Frontal cortex (tissue), 4 donors: Measurements from ENCODE around the gene PLCXD3. TPM values are rescaled to one million over a fixed set of nuclear protein-coding genes. Genes with fewer than 3 reads are reported as not detected.

Source experiments
- DNase-seq, 2 donors: peaks; one replicate each; pipeline ENCODE4 v3.0.0; 2012; ENCODE audit warnings: low spot score in 2 of 2
- FAIRE-seq: peaks from 2 replicates; lab custom pipeline; 2012; peaks lifted over from hg19 to GRCh38; lab: Jason Lieb, UNC
- total RNA-seq: library from RNA; depleted of rRNA; stranded (reverse); fragments of >200 nt; gene quantifications from one replicate; pipeline ENCODE4 v1.2.3, GENCODE V29; 2014
- donor health status: control.
- donor health status: control.
- donor health status: control.

The PLCXD3 gene
- total RNA-seq, 1 donor from 2014 or later = 9.8 TPM

DNA sequence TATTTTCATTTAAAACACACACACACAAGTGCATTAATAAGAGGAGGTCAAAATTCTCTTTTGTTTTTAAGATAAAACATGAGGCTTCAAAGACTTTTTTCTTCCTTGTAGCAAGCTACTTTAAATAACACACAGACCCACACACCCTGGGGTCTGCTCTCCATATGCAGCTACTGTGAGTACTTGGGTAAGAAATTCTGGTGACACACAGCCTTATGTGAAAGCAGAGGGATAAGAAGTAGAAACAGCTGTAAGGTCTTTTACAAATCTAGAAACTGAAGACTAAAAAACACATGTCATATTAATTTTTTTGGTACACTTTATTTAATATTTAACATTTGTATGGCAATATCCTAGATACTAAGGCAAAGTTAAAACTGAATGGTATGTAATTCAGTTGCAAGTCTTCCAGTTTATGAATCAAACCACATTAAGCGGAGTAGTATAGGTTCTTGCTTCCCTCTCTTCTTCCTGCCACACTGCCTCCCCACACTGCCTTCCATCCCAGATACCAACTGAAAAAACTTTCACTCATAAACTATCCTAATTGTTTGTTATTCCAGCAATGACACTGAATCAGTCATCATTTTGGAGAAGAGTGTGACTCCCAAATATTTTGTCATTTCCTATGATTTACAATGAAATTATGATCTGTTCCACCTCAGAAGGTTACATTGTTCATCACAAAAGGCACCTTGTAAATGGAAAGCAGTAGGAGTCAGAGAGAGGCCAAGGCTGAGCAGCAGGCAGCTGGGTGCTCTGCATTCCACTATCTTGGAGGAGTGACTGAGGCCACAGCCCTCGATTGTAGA, 92.0 kb downstream of the PLCXD3 start:
- FAIRE-seq (no peak), DNase-seq (no peak)

GRCh38 chr5:41416336-41416735, 94.1 kb downstream of the PLCXD3 start:
- no peak for FAIRE-seq
- DNase-seq = no peak

DNA sequence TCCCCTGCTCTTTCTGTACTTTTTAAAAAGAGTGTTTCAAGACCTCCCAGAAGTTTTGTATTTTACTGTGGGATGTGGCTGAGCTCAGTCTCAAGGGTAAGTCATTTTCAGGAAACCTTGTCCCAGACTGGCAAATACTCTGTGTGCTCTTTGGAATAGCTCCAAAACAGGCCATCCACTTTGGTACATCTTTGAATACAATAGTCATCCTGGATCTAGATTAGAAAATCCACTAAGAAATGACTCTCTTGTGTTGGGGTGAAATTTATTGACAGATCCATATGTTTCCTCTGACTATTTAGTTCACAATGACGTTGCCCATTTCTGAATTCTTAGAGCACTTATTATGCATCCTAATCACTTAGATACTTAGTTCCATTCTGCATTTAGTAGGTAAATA, 95.2 kb downstream of the PLCXD3 start:
- FAIRE-seq (no peak), DNase-seq (no peak)

GRCh38 chr5:41414598-41414997, 95.8 kb downstream of the PLCXD3 start:
- no peak for DNase-seq
- FAIRE-seq = no peak

GRCh38 chr5:41413074-41413473, 97.3 kb downstream of the PLCXD3 start:
- FAIRE-seq = no peak
- DNase-seq = no peak

- DNase-seq (no peak), FAIRE-seq (no peak)
Measured at GRCh38 chr5:41412496-41412895, 97.9 kb downstream of the PLCXD3 start.

GRCh38 chr5:41410737-41411136, 99.7 kb downstream of the PLCXD3 start:
- FAIRE-seq = no peak
- DNase-seq = no peak

DNA sequence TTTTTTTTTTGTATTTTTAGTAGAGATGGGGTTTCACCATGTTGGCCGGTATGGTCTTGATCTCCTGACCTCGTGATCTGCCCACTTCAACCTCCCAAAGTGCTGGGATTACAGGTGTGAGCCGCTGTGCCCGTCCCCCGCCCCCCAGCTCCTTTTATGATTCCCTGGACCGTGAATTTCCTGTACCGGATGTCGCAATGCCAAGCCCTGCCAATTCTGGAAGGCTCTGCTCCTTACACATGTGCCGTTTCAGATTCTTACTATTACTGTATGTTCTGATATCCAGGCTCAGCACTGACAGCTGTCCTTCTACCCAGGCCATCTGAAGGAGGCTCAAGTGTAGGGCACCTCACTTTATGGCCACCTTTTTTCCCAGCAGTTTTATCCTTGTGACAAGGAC, 100.1 kb downstream of the PLCXD3 start:
- no peak for FAIRE-seq
- DNase-seq = no peak

DNA sequence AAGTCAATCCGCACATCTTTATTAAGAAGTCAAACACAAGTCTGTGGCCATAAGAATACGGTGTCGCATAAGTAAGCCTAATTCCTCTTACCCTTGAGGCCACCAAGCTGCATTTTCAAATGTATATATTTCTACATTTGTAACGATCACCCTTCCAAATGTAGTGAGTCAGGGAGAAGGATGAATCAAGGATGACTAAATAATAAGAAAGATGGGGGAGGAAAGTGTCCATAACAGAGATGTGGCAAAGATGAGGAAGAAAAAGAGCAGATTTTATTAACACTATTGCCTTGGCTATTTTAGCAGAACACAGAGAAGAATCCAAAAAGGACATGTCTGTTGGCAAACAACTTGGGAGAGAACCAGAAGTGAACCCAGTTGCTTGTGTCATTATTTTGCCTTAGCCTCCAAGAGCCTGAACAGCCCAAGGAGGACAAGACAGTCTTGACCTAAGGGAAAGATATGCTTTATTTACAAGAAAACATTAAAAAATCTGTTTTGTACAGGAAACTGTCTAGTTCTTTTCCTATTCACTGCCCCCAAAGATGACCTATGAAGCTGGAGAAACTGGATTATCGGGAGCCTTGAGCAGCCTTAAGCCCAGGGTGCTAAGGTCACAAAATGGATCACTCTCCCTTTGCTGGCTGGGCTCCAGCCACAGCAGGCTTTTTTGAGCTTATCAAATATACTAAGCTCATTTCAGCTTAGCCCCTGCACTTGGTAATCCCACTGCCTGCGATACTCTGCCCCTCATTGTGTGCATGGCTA, 101.5 kb downstream of the PLCXD3 start:
- DNase-seq (no peak), FAIRE-seq (no peak)

DNA sequence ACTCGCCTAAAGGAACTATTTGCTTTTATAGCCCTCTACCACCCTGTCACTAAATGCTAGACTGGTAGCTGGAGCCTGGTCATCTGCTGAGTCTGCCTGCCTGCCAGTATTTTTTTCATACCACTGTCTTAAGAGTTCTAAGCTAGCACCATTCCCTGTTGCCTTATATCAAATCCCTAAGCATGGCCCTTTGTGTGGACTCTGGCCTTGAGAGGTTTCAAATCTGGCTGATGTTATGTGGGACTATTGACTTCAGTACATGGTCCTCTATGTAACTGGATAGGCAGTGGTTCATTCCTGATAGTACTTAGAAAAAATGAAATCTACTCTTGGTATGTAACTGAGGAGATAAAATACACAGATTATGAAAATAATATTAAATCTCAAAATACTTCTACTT, 103.5 kb downstream of the PLCXD3 start:
- no peak for FAIRE-seq
- DNase-seq = no peak

DNA sequence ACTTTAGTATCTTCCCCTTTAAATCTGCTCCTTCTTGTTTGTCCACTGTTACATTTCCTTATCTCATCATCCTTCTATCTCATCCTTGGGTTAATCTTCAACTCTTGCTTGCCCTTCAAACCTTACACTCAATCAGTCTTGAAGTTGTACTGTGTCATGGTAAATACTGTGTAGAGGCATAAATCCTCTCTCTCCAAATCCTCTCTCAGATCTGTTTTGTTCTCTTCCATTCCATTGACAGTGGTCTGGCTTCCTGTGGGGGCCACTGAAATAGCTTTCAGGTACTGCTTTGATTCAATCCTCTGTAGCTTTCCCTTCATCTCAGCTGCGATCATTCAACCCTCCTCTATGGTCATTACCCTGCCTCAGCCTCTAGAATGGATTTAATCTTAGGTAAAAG, 104.0 kb downstream of the PLCXD3 start:
- DNase-seq (no peak), FAIRE-seq (no peak)

GRCh38 chr5:41404757-41405156, 105.6 kb downstream of the PLCXD3 start:
- FAIRE-seq = no peak
- DNase-seq = no peak

GRCh38 chr5:41403846-41404245, 106.6 kb downstream of the PLCXD3 start:
- DNase-seq = no peak
- FAIRE-seq = no peak

DNA sequence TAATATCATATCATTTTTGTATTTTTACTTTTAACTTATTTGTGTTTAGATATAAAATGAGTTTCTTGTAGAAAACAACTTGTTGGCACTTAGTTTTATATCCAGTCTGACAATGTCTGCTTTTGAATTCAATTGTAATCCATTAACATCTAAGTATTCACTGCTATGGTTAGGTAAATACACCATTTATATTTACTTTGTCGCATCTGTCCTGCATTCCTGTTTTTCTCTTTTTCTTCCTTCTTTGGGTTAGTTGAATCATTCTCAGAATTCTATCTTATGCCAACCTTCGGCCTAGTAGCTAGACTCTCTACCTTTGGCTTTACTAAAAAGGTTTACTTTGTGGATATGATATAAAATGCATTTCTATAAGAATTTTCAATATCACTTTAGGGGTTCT, 107.6 kb downstream of the PLCXD3 start:
- DNase-seq (no peak), FAIRE-seq (no peak)

- FAIRE-seq (no peak), DNase-seq (no peak)
Measured at GRCh38 chr5:41399839-41400238, 110.6 kb downstream of the PLCXD3 start.

GRCh38 chr5:41392016-41392415, 118.4 kb downstream of the PLCXD3 start:
- no peak for FAIRE-seq
- DNase-seq = no peak

GRCh38 chr5:41374631-41375030, 135.8 kb downstream of the PLCXD3 start:
- DNase-seq (no peak), FAIRE-seq (no peak)

DNA sequence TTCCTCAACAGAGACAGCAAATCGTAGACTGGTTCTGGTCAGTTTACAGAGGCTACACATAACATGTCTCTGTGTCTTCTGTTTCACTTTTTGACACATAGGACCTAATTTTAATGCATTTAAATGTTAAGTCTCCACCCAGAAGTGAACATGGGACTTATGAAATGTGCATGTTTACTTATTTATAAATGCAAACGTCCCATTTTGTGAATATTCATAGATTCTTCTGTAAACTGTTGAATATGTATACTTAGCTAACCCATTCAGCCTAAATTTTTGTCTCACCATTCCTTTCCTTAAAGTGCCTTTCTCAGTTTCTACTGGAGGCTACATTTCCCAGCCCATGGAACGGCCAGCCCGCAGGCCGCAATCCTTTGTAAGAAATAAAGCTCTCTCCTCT, 137.2 kb downstream of the PLCXD3 start:
- no peak for DNase-seq
- FAIRE-seq = no peak

- FAIRE-seq = no peak
- DNase-seq = no peak
Measured at GRCh38 chr5:41371738-41372137, 138.7 kb downstream of the PLCXD3 start.

DNA sequence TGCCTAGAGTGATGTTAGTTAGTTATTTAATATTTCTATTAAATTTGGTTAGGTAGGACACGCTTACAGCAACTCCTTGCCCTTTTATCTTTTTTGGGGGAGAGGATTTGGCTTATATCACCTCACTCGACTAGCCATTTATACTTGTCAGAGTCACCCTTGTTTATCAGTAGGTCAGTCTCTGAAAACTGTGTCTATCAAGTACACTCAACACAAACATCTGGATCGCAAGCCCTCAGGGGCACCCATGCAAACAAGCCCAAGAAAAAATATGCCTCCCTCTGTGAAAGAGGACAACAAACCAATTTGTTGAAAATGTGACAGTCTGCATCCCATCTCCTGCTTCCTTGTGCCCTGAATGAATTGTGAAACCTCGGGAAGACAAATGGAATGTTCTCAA, 139.9 kb downstream of the PLCXD3 start:
- no peak for FAIRE-seq
- no peak for DNase-seq

DNA sequence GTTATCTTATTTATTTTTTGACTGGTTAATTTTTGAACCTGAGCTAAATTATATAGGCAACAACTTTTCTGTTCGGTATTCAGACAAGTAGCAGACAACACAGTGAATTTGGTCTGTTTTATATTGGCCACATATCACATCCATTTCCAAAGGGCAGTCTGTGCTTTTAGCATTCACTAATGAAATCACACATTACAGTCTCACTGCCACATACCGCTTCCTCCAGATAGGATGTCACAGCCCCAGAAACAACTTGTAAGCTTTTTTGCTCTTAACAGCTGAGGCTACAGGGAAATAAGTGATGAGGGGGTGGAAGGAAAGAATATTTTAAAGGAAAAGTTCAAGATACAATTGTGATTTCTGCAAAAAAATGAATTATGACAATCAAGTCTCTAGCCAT, 140.6 kb downstream of the PLCXD3 start:
- FAIRE-seq (no peak), DNase-seq (no peak)
